Measurements from ENCODE around the gene ST6GALNAC3.
"Not testable (repeated sequence)": the region's sequence is repeated elsewhere in the genome, so short reads cannot be mapped to it uniquely, and the experiment has no call there.

The ST6GALNAC3 gene

GRCh38 chr1:76122271-76122670 is 47.7 kb downstream of the ST6GALNAC3 start:
- Histone ChIP-seq H3K79me2 (ENCODE audit: low read length) (no peaks in the 10 kb centered on the region), H3K9me2 (replicated peaks; ENCODE audit: insufficient read depth, low read length) (no peaks in the 10 kb centered on the region), H3K9me3 (replicated peaks; ENCODE audit: insufficient read depth, low read length) (no peaks in the 10 kb centered on the region), H3K36me3 (replicated peaks; ENCODE audit: insufficient read depth, low read length) (no peaks in the 10 kb centered on the region), H3K4me3 (ENCODE audit: low read length) (no peak overlapping the region), H2AFZ (ENCODE audit: low read length) (no peak overlapping the region), H3F3A (ENCODE audit: insufficient read depth, low read length) (no peaks in the 10 kb centered on the region), H4K20me1 (ENCODE audit: insufficient read depth, low read length) (no peaks in the 10 kb centered on the region), H3K27ac (ENCODE audit: low read length) (no peak overlapping the region), H3K27me3 (replicated peaks; ENCODE audit: insufficient read depth, low read length) (no peaks in the 10 kb centered on the region), H3K4me2 (ENCODE audit: low read depth, low read length) (no peak overlapping the region), H3K4me1 (ENCODE audit: low read length) (no peaks in the 10 kb centered on the region), H3K9ac (ENCODE audit: low read length) (no peak overlapping the region)
- TF ChIP-seq EZH2 (optimal IDR thresholded peaks at IDR 0.05; ENCODE audit: low read depth, low read length) (no peak), EZH2phosphoT487 (IDR thresholded peaks at IDR 0.05; ENCODE audit: low read length) (no peak), CTCF (IDR thresholded peaks at IDR 0.05; ENCODE audit: low read length) (no peak)
- no peak for DNase-seq

GRCh38 chr1:76123411-76124064 is 49.0 kb downstream of the ST6GALNAC3 start:
- not testable (repeated sequence) for H3F3A ChIP-seq (ENCODE audit: insufficient read depth, low read length); H3K36me3 ChIP-seq (replicated peaks; ENCODE audit: insufficient read depth, low read length); H3K27me3 ChIP-seq (replicated peaks; ENCODE audit: insufficient read depth, low read length); H4K20me1 ChIP-seq (ENCODE audit: insufficient read depth, low read length); H3K27ac ChIP-seq (ENCODE audit: low read length); H3K9ac ChIP-seq (ENCODE audit: low read length); H3K9me2 ChIP-seq (replicated peaks; ENCODE audit: insufficient read depth, low read length); H3K79me2 ChIP-seq (ENCODE audit: low read length); H3K4me2 ChIP-seq (ENCODE audit: low read depth, low read length); H3K9me3 ChIP-seq (replicated peaks; ENCODE audit: insufficient read depth, low read length); H2AFZ ChIP-seq (ENCODE audit: low read length); DNase-seq; H3K4me3 ChIP-seq (ENCODE audit: low read length); H3K4me1 ChIP-seq (ENCODE audit: low read length)

GRCh38 chr1:76124196-76124595 is 49.6 kb downstream of the ST6GALNAC3 start:
- H3K4me3 ChIP-seq (ENCODE audit: low read length) = no peak overlapping the region
- no peak overlapping the region for H2AFZ ChIP-seq (ENCODE audit: low read length)
- DNase-seq = no peak
- H3K4me1 ChIP-seq (ENCODE audit: low read length) = no peaks in the 10 kb centered on the region
- H3K9ac ChIP-seq (ENCODE audit: low read length) = no peak overlapping the region
- H3K4me2 ChIP-seq (ENCODE audit: low read depth, low read length) = no peak overlapping the region
- H3K36me3 ChIP-seq (replicated peaks; ENCODE audit: insufficient read depth, low read length) = no peaks in the 10 kb centered on the region
- H3K27ac ChIP-seq (ENCODE audit: low read length) = no peak overlapping the region
- H3K79me2 ChIP-seq (ENCODE audit: low read length) = no peaks in the 10 kb centered on the region
- no peak for TF ChIP-seq EZH2phosphoT487 (IDR thresholded peaks at IDR 0.05; ENCODE audit: low read length)
- no peaks in the 10 kb centered on the region for H3K9me3 ChIP-seq (replicated peaks; ENCODE audit: insufficient read depth, low read length)
- no peaks in the 10 kb centered on the region for H3K9me2 ChIP-seq (replicated peaks; ENCODE audit: insufficient read depth, low read length)
- no peaks in the 10 kb centered on the region for H3F3A ChIP-seq (ENCODE audit: insufficient read depth, low read length)
- no peaks in the 10 kb centered on the region for H4K20me1 ChIP-seq (ENCODE audit: insufficient read depth, low read length)
- H3K27me3 ChIP-seq (replicated peaks; ENCODE audit: insufficient read depth, low read length) = no peaks in the 10 kb centered on the region

GRCh38 chr1:76125473-76126219 is 51.1 kb downstream of the ST6GALNAC3 start:
- no peaks in the 10 kb centered on the region for H3K4me1 ChIP-seq (ENCODE audit: low read length)
- no peak overlapping the region for H2AFZ ChIP-seq (ENCODE audit: low read length)

More at GRCh38 chr1:76125473-76126219, 51.1 kb downstream of the ST6GALNAC3 start:
- H3K9me3 ChIP-seq (replicated peaks; ENCODE audit: insufficient read depth, low read length) = no peaks in the 10 kb centered on the region
- no peak overlapping the region for H3K4me2 ChIP-seq (ENCODE audit: low read depth, low read length)
- H3K9ac ChIP-seq (ENCODE audit: low read length) = no peak overlapping the region
- H3F3A ChIP-seq (ENCODE audit: insufficient read depth, low read length) = no peaks in the 10 kb centered on the region
- no peaks in the 10 kb centered on the region for H3K79me2 ChIP-seq (ENCODE audit: low read length)
- no peak overlapping the region for H3K4me3 ChIP-seq (ENCODE audit: low read length)
- no peaks in the 10 kb centered on the region for H3K36me3 ChIP-seq (replicated peaks; ENCODE audit: insufficient read depth, low read length)
- no peak for DNase-seq
- H3K9me2 ChIP-seq (replicated peaks; ENCODE audit: insufficient read depth, low read length) = no peaks in the 10 kb centered on the region
- no peak overlapping the region for H3K27ac ChIP-seq (ENCODE audit: low read length)
- TF ChIP-seq EZH2 (optimal IDR thresholded peaks at IDR 0.05; ENCODE audit: low read depth, low read length) (no peak), EZH2phosphoT487 (IDR thresholded peaks at IDR 0.05; ENCODE audit: low read length) (no peak), CTCF (IDR thresholded peaks at IDR 0.05; ENCODE audit: low read length) (no peak)
- H3K27me3 ChIP-seq (replicated peaks; ENCODE audit: insufficient read depth, low read length) = no peaks in the 10 kb centered on the region
- no peaks in the 10 kb centered on the region for H4K20me1 ChIP-seq (ENCODE audit: insufficient read depth, low read length)

Measured in MM.1S (cell line).